ENCODE measurements around the gene UBXN10.

- TF ChIP-seq POLR2AphosphoS5 (IDR thresholded peaks at IDR 0.05; ENCODE audit: low read depth, low read length) (no peak), POLR2A (IDR thresholded peaks at IDR 0.05; ENCODE audit: low read depth, low read length) (no peak)
Observed at GRCh38 chr1:20154301-20154831, 31.5 kb upstream of the UBXN10 start.

All from GM12892 (cell line).